ENCODE data around the gene MAST4. TPM values are rescaled to one million over a fixed set of nuclear protein-coding genes. Genes with fewer than 3 reads are reported as not detected.

Gene MAST4
- total and polyA plus RNA-seq, 2 donors (not counting 1 experiment from before 2014, with no cell fraction given) = 2.5 to 57.1 TPM

DNA sequence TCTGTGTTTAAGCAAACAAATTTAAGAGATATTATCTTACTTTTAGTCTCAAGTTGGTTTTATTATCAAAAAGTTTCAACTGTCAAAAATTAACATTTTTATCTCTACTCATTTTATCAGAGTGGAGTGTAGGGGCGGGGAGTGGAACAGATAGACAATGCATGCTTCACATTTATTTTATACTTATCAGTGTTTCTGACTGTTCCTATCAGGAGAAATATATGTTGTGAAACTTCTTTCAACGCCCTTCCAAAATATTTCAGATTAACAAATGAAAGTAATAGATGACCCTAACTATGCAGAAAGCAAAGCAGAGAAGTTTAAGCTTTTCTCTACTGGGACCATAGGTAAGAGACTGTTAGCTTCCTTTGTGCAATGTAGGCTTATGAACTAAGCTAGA, 44.9 kb upstream of the MAST4 start:
- ChIA-PET CTCF (interaction anchor here (0.9 kb wide), 2 partner anchors 107 to 245 kb away, joined by 3 read pairs; no protein-coding TSS in a partner anchor), POLR2A (no interaction called here)
- Histone ChIP-seq H3K4me2 (replicated peaks; ENCODE audit: low read depth, low read length, poor library complexity, severe bottlenecking) (no peak overlapping the region), H3K36me3 (replicated peaks in 1 of 2; ENCODE audit: control extremely low read depth in 1 of 2, control insufficient read depth in 1 of 2, extremely low read depth in 1 of 2, insufficient read depth in 2 of 2, low read length in 1 of 2) (no peaks in the 10 kb centered on the region), H3K4me1 (ENCODE audit: control insufficient read depth in 2 of 2, insufficient read depth in 2 of 2, low read length in 2 of 2) (peaks cover 21 to 25% of the 10 kb centered on the region in 2 donors), H3K9ac (ENCODE audit: low read length) (no peak overlapping the region), H3K27me3 (replicated peaks in 1 of 4; ENCODE audit: control extremely low read depth in 1 of 4, control insufficient read depth in 3 of 4, insufficient read depth in 4 of 4, low read length in 3 of 4) (peaks cover 0 to 4% (median 1%) of the 10 kb centered on the region in 4 experiments), H3K79me2 (ENCODE audit: control insufficient read depth, insufficient read depth, low read length) (no peaks in the 10 kb centered on the region), H4K20me1 (ENCODE audit: control insufficient read depth, insufficient read depth, low read length, poor library complexity, severe bottlenecking) (no peaks in the 10 kb centered on the region), H3K9me3 (ENCODE audit: control extremely low read depth in 1 of 3, control insufficient read depth in 2 of 3, insufficient read depth in 1 of 3, low read length in 2 of 3) (peaks cover 0 to 10% (median 0%) of the 10 kb centered on the region in 3 donors), H3K4me3 (ENCODE audit: control extremely low read depth in 1 of 5, extremely low read depth in 1 of 5, insufficient read depth in 1 of 5, low read depth in 2 of 5, low read length in 4 of 5) (no peak overlapping the region), H2AFZ (ENCODE audit: insufficient read depth, low read depth, low read length, poor library complexity, severe bottlenecking) (no peak overlapping the region), H3K27ac (ENCODE audit: low read length in 2 of 2) (no peak overlapping the region)
- no peak overlapping the region for H3K4me3 Mint-ChIP-seq
- peaks cover 6% of the 10 kb centered on the region for H3K9me3 Mint-ChIP-seq (ENCODE audit: insufficient read depth)
- H3K27ac Mint-ChIP-seq = no peak overlapping the region
- WGBS (ENCODE audit: insufficient coverage) = no CpG with 5 or more reads among the region's 2 CpGs
- no peak for TF ChIP-seq EZH2 (IDR thresholded peaks at IDR 0.05; ENCODE audit: borderline replicate concordance, insufficient read depth, low read depth, low read length, poor library complexity, severe bottlenecking)
- TF ChIP-seq, protein P1, sequence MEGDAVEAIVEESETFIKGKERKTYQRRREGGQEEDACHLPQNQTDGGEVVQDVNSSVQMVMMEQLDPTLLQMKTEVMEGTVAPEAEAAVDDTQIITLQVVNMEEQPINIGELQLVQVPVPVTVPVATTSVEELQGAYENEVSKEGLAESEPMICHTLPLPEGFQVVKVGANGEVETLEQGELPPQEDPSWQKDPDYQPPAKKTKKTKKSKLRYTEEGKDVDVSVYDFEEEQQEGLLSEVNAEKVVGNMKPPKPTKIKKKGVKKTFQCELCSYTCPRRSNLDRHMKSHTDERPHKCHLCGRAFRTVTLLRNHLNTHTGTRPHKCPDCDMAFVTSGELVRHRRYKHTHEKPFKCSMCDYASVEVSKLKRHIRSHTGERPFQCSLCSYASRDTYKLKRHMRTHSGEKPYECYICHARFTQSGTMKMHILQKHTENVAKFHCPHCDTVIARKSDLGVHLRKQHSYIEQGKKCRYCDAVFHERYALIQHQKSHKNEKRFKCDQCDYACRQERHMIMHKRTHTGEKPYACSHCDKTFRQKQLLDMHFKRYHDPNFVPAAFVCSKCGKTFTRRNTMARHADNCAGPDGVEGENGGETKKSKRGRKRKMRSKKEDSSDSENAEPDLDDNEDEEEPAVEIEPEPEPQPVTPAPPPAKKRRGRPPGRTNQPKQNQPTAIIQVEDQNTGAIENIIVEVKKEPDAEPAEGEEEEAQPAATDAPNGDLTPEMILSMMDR (IDR thresholded peaks at IDR 0.05) = no peak
- intact Hi-C loops (cut with micrococcal nuclease) = loop anchor here (5.0 to 10.0 kb wide), 2 partner anchors 624 to 1663 kb away; partner anchors contain the start of genes ERBIN and PIK3R1
- peaks cover 31% of the 10 kb centered on the region for H3K4me1 Mint-ChIP-seq
- no peak for ATAC-seq (ENCODE audit: low read depth)
- DNase-seq = no peak
- no peaks in the 10 kb centered on the region for H3K27me3 Mint-ChIP-seq

DNA sequence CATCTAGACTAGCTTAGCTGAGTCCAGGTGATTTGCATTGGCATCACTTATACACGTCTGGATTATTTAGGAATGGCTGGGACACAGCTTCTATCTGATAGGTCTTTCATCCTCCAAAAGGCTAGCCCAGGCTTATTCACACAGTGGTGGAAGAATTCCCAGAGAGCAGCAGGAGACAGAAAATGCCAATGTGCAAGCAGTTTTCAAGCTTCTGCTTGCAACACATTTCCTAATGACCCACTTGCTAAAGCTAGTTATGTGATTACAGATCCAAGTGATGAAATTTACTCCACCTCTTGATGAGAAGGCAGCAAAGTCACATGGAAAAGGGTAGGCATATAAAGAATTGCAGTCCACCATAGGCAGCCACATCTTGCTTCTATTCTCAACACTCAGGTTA, 44.2 kb upstream of the MAST4 start:
- ChIA-PET POLR2A (no interaction called here), CTCF (interaction anchor here (0.9 kb wide), 2 partner anchors 107 to 245 kb away, joined by 3 read pairs; no protein-coding TSS in a partner anchor)
- no peak overlapping the region for H3K4me3 Mint-ChIP-seq
- no peaks in the 10 kb centered on the region for H4K20me1 ChIP-seq (ENCODE audit: control insufficient read depth, insufficient read depth, low read length, poor library complexity, severe bottlenecking)
- intact Hi-C loops (cut with micrococcal nuclease) = loop anchor here (5.0 to 10.0 kb wide), 2 partner anchors 625 to 1663 kb away; partner anchors contain the start of genes ERBIN and PIK3R1
- no peak overlapping the region for H2AFZ ChIP-seq (ENCODE audit: insufficient read depth, low read depth, low read length, poor library complexity, severe bottlenecking)
- ATAC-seq (ENCODE audit: low read depth) (no peak), DNase-seq (no peak)
- peaks cover 31% of the 10 kb centered on the region for H3K4me1 Mint-ChIP-seq
- H3K79me2 ChIP-seq (ENCODE audit: control insufficient read depth, insufficient read depth, low read length) = no peaks in the 10 kb centered on the region
- peaks cover 6% of the 10 kb centered on the region for H3K9me3 Mint-ChIP-seq (ENCODE audit: insufficient read depth)
- peaks cover 21 to 25% of the 10 kb centered on the region in 2 donors for H3K4me1 ChIP-seq (ENCODE audit: control insufficient read depth in 2 of 2, insufficient read depth in 2 of 2, low read length in 2 of 2)
- no peak overlapping the region for H3K9ac ChIP-seq (ENCODE audit: low read length)
- peaks cover 0 to 4% (median 1%) of the 10 kb centered on the region in 4 experiments for H3K27me3 ChIP-seq (replicated peaks in 1 of 4; ENCODE audit: control extremely low read depth in 1 of 4, control insufficient read depth in 3 of 4, insufficient read depth in 4 of 4, low read length in 3 of 4)
- H3K27me3 Mint-ChIP-seq = no peaks in the 10 kb centered on the region
- peaks cover 0 to 8% (median 0%) of the 10 kb centered on the region in 3 donors for H3K9me3 ChIP-seq (ENCODE audit: control extremely low read depth in 1 of 3, control insufficient read depth in 2 of 3, insufficient read depth in 1 of 3, low read length in 2 of 3)
- no peaks in the 10 kb centered on the region for H3K36me3 ChIP-seq (replicated peaks in 1 of 2; ENCODE audit: control extremely low read depth in 1 of 2, control insufficient read depth in 1 of 2, extremely low read depth in 1 of 2, insufficient read depth in 2 of 2, low read length in 1 of 2)
- no peak overlapping the region for H3K27ac Mint-ChIP-seq
- H3K4me2 ChIP-seq (replicated peaks; ENCODE audit: low read depth, low read length, poor library complexity, severe bottlenecking) = no peak overlapping the region
- 88% methylated on average over 1 of the region's 1 CpG for WGBS (ENCODE audit: insufficient coverage)
- no peak overlapping the region for H3K4me3 ChIP-seq (ENCODE audit: control extremely low read depth in 1 of 5, extremely low read depth in 1 of 5, insufficient read depth in 1 of 5, low read depth in 2 of 5, low read length in 4 of 5)
- no peak for TF ChIP-seq EZH2 (IDR thresholded peaks at IDR 0.05; ENCODE audit: borderline replicate concordance, insufficient read depth, low read depth, low read length, poor library complexity, severe bottlenecking)
- TF ChIP-seq, protein P1 (IDR thresholded peaks at IDR 0.05) = no peak
- H3K27ac ChIP-seq (ENCODE audit: low read length in 2 of 2) = no peak overlapping the region

Data from B cell (primary cell).